ENCODE results near the gene KCNQ2. TPM values are rescaled to one million over a fixed set of nuclear protein-coding genes. Genes with fewer than 3 reads are reported as not detected.

KCNQ2 gene
- total and polyA plus RNA-seq, 12 donors = 0.69 to 81.6 (median 10.3) TPM; not detected in 3

DNA sequence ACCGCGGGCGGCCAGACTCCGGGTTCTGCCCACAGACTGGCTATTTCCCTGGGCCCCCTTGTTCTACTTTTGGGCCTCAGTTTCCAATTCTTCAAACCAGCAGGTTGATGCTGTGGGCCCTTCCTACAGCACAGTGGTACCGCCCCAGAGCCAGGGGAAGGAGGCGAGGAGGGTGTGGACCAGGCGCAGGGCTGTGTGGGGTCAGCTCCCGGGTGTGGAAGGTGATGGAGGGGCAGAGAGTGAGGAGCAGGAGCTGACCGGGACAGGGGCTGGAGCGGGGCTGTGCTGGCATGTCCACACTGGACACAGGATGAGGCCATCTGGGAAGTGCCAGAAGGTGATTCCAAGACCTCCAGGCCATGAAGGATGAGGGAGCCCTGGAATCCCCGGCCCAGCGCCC is 76.2 kb downstream of the KCNQ2 start:
- H3K27me3 ChIP-seq = peaks cover 3% of the 10 kb centered on the region

DNA sequence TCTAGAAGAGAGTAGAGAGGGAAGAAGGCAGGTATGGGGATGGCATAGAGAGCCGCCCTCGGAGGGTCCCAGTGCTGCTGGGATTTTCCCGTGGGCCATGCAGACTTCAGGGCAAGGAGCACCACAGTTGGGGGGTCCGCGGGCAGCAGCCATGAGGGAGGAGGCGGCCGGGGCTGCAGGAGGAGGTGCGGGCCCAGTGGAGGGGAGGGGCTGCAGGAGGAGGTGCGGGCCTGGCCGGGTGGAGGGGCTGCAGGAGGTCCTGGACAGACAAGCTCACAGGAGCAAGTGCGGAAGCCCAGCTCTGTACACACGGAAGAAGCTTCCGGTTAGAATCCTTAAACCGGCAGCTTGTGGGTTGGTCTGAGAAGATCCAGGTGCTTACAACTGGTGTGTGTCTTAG is 76.7 kb downstream of the KCNQ2 start:
- Histone ChIP-seq H3K27me3 (peaks cover 3% of the 10 kb centered on the region), H3K27ac (no peak overlapping the region), H3K4me1 (replicated peaks in 1 of 2) (no peaks in the 10 kb centered on the region), H3K4me3 (no peak overlapping the region), H3K9me3 (replicated peaks in 1 of 3) (no peaks in the 10 kb centered on the region), H3K36me3 (replicated peaks in 1 of 2) (no peaks in the 10 kb centered on the region)
- TF ChIP-seq, protein P1, sequence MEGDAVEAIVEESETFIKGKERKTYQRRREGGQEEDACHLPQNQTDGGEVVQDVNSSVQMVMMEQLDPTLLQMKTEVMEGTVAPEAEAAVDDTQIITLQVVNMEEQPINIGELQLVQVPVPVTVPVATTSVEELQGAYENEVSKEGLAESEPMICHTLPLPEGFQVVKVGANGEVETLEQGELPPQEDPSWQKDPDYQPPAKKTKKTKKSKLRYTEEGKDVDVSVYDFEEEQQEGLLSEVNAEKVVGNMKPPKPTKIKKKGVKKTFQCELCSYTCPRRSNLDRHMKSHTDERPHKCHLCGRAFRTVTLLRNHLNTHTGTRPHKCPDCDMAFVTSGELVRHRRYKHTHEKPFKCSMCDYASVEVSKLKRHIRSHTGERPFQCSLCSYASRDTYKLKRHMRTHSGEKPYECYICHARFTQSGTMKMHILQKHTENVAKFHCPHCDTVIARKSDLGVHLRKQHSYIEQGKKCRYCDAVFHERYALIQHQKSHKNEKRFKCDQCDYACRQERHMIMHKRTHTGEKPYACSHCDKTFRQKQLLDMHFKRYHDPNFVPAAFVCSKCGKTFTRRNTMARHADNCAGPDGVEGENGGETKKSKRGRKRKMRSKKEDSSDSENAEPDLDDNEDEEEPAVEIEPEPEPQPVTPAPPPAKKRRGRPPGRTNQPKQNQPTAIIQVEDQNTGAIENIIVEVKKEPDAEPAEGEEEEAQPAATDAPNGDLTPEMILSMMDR (IDR thresholded peaks at IDR 0.05) = no peak
- TF ChIP-seq POLR2A (IDR thresholded peaks at IDR 0.05) = no peak
- no peak for DNase-seq
- WGBS, 4 donors = 73 to 76% (median 74%) methylated on average over 14 of the region's 14 CpGs
- intact Hi-C loops (cut with DNase I) = no loop called here

More for the DNA sequence above, 76.2 kb downstream of the KCNQ2 start:
- Histone ChIP-seq H3K27ac (no peak overlapping the region), H3K36me3 (replicated peaks in 1 of 2) (no peaks in the 10 kb centered on the region), H3K4me1 (replicated peaks in 1 of 2) (no peaks in the 10 kb centered on the region), H3K4me3 (no peak overlapping the region), H3K9me3 (replicated peaks in 1 of 3) (no peaks in the 10 kb centered on the region)
- intact Hi-C loops (cut with DNase I) = no loop called here
- no peak for DNase-seq
- no peak for TF ChIP-seq POLR2A (IDR thresholded peaks at IDR 0.05)
- TF ChIP-seq, protein P1 (IDR thresholded peaks at IDR 0.05) = no peak
- 84 to 95% (median 86%) methylated on average over 8 to 12 of the region's 12 CpGs for WGBS, 4 donors

DNA sequence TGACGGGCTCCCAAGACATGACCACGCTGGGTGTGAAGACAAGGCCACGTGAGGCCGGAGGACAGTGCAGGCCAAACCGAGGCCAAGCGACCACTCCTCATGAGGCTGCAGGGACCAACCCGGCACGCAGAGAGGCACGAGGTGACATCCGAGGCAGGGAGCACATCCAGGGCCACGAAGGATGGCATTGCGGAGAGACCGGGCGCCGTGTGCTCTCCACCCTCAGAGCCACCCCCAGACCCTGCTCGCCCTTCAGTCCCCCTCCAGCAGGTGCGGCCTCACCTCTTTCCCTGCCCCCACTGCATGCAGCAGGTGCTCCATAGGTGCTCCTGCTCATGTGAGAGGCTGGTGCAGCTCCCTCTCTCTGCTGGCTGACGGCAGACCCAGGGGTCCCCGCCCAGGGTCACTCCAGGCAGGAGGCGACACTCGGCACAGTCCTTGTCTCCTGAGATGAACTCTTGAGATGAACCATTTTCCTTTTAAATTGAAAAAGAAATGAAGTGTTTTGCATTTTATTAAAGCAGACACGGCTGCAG is 77.5 kb downstream of the KCNQ2 start:
- intact Hi-C loops (cut with DNase I) = no loop called here
- no peaks in the 10 kb centered on the region for H3K36me3 ChIP-seq (replicated peaks in 1 of 2)
- H3K27ac ChIP-seq = no peak overlapping the region
- H3K27me3 ChIP-seq = peaks cover 3% of the 10 kb centered on the region
- 60 to 74% (median 64%) methylated on average over 12 to 22 of the region's 22 CpGs for WGBS, 4 donors
- no peaks in the 10 kb centered on the region for H3K4me1 ChIP-seq (replicated peaks in 1 of 2)
- DNase-seq = no peak
- H3K4me3 ChIP-seq = no peak overlapping the region
- TF ChIP-seq, protein P1 (IDR thresholded peaks at IDR 0.05) = no peak
- TF ChIP-seq POLR2A (IDR thresholded peaks at IDR 0.05) = no peak
- no peaks in the 10 kb centered on the region for H3K9me3 ChIP-seq (replicated peaks in 1 of 3)

DNA sequence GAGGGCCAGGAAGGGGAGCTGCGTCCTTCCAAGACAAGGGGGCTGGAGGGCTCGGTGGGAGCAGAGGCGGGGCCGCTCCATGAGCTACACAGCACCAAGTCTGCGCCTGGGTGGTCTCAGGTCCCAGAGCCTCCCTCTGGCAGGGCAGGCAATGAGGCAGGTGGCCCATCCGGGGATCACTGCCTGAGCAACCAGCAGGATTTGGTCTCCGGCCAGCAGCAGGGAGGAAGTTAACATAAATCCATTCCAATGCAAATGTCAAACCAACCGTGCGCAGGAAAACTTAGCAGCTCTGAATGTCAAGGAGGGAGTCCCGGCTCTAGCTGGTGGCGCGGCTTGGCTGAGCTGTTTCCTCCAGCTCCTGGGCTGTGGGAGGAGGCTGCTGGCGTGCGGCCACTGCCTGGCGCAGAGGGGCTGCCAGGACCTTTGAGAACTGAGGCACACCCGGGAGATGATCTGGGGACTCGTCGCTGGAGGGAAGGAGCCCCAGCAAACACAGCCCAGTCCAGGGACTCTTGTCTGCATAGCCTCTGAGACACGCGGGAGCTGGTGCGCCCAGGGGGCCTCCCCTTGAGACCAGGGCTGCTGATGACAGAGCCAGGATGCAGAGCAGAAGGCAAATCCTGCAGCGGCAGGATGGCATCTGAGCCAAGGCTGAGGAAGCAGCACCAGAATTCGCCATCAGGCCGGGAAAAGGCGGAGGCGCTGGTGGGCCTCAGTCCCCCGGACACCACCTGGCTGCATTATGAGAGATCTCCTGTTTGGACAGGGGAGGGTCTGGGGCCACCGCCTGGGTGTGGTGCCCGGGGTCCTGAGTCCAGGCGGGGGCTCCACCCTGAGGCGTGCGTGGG is 78.2 kb downstream of the KCNQ2 start:
- Histone ChIP-seq H3K27ac (no peak overlapping the region), H3K27me3 (peaks cover 3% of the 10 kb centered on the region), H3K9me3 (replicated peaks in 1 of 3) (no peaks in the 10 kb centered on the region), H3K4me3 (no peak overlapping the region), H3K36me3 (replicated peaks in 1 of 2) (no peaks in the 10 kb centered on the region), H3K4me1 (replicated peaks in 1 of 2) (no peaks in the 10 kb centered on the region)
- intact Hi-C loops (cut with DNase I) = no loop called here
- DNase-seq = no peak
- TF ChIP-seq, protein P1 (IDR thresholded peaks at IDR 0.05) = no peak
- TF ChIP-seq POLR2A (IDR thresholded peaks at IDR 0.05) = no peak
- WGBS, 4 donors = 15 to 28% (median 22%) methylated on average over 20 to 32 of the region's 32 CpGs

Measured in adrenal gland (tissue), 12 donors.